ENCODE measurements around the gene APOBEC3B.

GRCh38 chr22:39016592-39016991 lies 34.4 kb downstream of the APOBEC3B start:
- no peak for TF ChIP-seq NFIC (IDR thresholded peaks at IDR 0.05; ENCODE audit: borderline replicate concordance)
- TF ChIP-seq, protein P1, sequence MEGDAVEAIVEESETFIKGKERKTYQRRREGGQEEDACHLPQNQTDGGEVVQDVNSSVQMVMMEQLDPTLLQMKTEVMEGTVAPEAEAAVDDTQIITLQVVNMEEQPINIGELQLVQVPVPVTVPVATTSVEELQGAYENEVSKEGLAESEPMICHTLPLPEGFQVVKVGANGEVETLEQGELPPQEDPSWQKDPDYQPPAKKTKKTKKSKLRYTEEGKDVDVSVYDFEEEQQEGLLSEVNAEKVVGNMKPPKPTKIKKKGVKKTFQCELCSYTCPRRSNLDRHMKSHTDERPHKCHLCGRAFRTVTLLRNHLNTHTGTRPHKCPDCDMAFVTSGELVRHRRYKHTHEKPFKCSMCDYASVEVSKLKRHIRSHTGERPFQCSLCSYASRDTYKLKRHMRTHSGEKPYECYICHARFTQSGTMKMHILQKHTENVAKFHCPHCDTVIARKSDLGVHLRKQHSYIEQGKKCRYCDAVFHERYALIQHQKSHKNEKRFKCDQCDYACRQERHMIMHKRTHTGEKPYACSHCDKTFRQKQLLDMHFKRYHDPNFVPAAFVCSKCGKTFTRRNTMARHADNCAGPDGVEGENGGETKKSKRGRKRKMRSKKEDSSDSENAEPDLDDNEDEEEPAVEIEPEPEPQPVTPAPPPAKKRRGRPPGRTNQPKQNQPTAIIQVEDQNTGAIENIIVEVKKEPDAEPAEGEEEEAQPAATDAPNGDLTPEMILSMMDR (IDR thresholded peaks at IDR 0.05), result no peak
- TF ChIP-seq POLR2AphosphoS5 (IDR thresholded peaks at IDR 0.05; ENCODE audit: low read depth, low read length), result no peak
- no peak for TF ChIP-seq TAF1 (IDR thresholded peaks at IDR 0.05; ENCODE audit: borderline replicate concordance, low read depth, low read length)
- no peak for TF ChIP-seq EP300 (IDR thresholded peaks at IDR 0.05; ENCODE audit: borderline replicate concordance in 1 of 2, low read depth in 1 of 2, low read length in 1 of 2)
- no peak for TF ChIP-seq EZH2phosphoT487 (IDR thresholded peaks at IDR 0.05; ENCODE audit: borderline replicate concordance, low read depth)
- TF ChIP-seq MAX (IDR thresholded peaks at IDR 0.05; ENCODE audit: low read depth), result no peak
